GM12865 (cell line): Measurements from ENCODE around the gene DEPDC1.
"Not testable (repeated sequence)": the region's sequence is repeated elsewhere in the genome, so short reads cannot be mapped to it uniquely, and the experiment has no call there.

Experiments used
- DNase-seq: peaks from one replicate; pipeline ENCODE4 v3.0.0; 2010; ENCODE audit warnings: low read depth
- H3K4me3 ChIP-seq: 2 replicates; pipeline ENCODE4 v1.5.1; 2011; ENCODE audit warnings: mild to moderate bottlenecking, low read depth, low read length, control low read depth
- TF ChIP-seq, protein P1 (sequence below): IDR thresholded peaks from 2 replicates; pipeline ENCODE4 v1.5.1; 2011; ENCODE audit warnings: low read length, control low read depth, low read depth, inconsistent platforms; ENCODE audit not compliant: insufficient read depth; ENCODE audit errors: missing control alignments

The DEPDC1 gene

DNA sequence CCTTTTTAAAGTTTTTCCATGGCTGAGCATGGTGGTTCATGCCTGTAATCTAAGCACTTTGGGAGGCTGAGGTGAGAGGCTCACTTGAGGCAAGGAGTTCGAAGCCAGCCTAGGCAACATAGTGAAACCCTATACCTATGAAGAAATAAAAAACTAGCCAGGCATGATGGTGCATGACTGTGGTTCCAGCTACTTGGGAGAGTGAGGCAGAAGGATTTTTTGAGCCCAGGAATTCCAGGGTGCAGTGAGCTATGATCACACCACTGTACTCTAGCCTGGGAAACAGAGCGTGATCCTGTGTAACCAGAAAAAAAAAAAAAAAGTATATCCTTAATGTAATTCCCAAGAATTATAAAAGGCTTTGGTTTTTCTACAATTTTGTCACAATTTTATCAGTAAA is 17.4 kb downstream of the DEPDC1 start:
- H3K4me3 ChIP-seq, result no peak overlapping the region
- TF ChIP-seq, protein P1, sequence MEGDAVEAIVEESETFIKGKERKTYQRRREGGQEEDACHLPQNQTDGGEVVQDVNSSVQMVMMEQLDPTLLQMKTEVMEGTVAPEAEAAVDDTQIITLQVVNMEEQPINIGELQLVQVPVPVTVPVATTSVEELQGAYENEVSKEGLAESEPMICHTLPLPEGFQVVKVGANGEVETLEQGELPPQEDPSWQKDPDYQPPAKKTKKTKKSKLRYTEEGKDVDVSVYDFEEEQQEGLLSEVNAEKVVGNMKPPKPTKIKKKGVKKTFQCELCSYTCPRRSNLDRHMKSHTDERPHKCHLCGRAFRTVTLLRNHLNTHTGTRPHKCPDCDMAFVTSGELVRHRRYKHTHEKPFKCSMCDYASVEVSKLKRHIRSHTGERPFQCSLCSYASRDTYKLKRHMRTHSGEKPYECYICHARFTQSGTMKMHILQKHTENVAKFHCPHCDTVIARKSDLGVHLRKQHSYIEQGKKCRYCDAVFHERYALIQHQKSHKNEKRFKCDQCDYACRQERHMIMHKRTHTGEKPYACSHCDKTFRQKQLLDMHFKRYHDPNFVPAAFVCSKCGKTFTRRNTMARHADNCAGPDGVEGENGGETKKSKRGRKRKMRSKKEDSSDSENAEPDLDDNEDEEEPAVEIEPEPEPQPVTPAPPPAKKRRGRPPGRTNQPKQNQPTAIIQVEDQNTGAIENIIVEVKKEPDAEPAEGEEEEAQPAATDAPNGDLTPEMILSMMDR, result no peak
- DNase-seq, result no peak

DNA sequence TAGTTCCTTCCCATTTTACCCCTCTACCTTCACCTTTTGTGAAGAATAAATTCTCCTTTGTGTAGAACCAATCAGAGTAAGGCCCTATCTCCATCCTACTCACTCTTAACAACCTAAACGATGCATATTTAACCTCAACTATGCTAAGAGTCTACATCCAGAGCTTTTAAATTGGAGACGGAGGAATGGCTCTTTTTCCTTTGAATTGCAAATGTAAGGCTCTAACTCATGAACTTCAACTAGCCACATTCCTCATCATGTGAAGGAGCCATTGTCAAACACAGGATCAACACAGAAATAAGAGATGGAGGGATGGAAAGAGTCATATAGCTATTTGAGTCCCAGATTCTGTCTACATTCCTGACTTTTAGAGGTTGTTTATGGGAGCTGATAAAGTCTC is 18.2 kb downstream of the DEPDC1 start:
- TF ChIP-seq, protein P1, result no peak
- DNase-seq, result no peak
- H3K4me3 ChIP-seq, result no peak overlapping the region

DNA sequence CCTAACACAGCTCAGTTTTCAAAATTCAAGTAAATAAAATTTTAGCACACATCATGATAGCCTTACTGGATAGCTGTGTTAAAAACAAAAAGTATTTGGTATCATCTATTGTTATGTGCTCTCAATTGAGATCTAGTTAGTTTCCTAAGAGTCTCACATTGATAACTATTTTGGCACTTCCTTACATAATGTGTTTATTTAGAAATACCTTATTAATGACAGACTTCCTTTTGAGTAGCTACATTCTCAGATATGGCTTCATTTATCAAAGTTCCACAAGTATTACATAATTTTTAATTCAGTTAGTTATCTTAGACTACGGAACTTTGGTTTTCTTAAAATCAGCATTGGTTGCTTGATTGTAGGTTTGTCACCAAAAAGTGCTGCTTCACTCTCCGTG is 20.3 kb downstream of the DEPDC1 start:
- not testable (repeated sequence) for H3K4me3 ChIP-seq, DNase-seq

DNA sequence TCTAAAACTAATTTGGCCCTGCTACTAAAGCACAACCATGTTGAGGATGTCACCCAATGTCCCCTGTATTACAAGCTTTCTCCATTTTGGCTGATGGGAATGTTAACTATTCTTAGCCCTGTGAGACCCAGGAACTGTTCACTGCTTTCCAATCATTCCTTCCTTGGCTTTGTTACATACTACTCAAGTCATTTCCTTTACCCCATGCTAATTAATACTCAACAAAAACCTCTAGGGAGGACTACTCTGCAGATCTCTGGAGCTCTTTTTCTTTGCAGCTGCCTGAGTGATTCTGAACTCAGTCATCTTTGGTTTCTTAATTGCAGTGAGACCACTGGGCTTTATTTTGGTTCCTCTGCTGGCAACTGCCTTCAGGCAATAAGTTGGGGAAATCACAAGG is 23.8 kb downstream of the DEPDC1 start:
- no peak for DNase-seq
- H3K4me3 ChIP-seq, result no peak overlapping the region
- TF ChIP-seq, protein P1, result no peak

DNA sequence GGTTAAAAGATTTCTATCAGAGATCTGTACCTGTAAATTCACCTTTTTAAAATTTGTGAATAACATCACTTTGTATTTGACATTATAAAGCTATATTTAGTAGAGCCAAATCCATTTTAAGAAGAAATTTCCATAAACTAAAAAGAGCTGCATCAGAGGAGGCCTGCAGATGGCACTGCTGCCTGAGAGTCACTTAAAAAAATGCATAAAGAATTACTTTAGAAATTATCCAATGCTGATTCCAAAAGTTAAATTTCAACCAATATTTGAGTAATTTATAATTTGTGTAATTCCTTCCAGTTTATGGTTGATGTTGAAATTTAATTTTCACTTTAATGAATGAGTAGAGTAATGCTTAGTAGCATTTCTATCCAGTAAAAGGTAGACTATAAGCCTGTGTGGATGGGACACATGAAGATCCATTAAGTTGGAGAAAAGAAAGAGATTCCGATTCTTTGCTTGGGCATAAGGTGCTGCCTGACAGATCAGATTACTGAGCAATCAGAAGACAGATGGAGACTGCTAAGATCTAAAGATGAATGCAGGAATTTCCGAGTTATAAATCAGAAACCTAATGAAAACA is 26.4 kb downstream of the DEPDC1 start:
- peak; percentile 5 for DNase-seq
- no peak overlapping the region for H3K4me3 ChIP-seq
- TF ChIP-seq, protein P1, result peak; percentile 37

DNA sequence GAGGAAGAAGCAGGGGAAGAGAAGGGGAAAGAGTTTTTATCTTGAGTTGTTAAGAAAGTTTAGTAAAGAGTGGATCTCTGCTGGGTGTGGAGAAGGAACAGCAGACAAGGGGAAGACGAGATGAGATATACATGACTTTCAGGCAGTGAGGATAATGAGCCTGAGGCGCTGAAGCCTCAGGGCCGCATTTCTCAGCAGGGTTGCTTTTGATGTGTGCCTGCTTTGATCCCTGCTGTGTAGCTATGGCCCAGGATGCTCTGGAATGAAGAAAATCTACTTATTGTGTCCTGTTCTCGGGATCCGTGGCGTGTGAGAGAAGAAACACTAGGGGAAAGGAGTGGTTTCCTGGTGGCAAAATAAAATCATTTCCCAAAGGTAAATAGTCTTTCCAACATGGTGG is 32.0 kb downstream of the DEPDC1 start:
- no peak for DNase-seq
- H3K4me3 ChIP-seq, result no peak overlapping the region
- TF ChIP-seq, protein P1, result no peak

DNA sequence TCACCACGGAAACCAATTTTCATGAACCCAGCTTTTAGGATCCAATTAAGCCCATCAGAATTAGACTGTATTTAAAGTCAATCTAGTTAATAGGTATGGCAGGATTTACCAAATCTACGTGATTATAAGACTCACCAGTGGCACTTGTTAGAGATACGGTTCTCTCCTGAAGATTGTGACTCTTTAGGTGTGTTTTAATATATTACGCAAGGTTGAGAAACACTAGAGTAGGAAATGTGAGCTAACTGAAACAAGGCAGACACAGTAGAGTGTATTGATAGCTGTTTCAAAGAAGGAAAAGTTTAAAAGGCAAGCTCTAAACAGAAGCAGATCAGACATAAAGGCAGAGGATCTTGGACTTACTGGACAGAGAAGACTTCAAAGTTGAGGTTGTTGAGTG is 35.9 kb downstream of the DEPDC1 start:
- TF ChIP-seq, protein P1, result no peak
- no peak for DNase-seq
- no peak overlapping the region for H3K4me3 ChIP-seq
